SK-N-SH (cell line): ENCODE data around the gene ORMDL3. TPM values are rescaled to one million over a fixed set of nuclear protein-coding genes. Genes with fewer than 3 reads are reported as not detected.

Source experiments
- CTCF ChIA-PET: fragments of 300-600, 350-600 bp; formaldehyde crosslinking; extraction: SDS; loops from one replicate; lab custom pipeline; 2021; lab: Yijun Ruan, JAX
- POLR2A ChIA-PET: fragments of 350-600 bp; sonication (Branson Sonifier 250); formaldehyde crosslinking; extraction: SDS; loops from one replicate; lab custom pipeline; 2020; ENCODE audit warnings: antibody characterized with exemption, inconsistent platforms; lab: Yijun Ruan, JAX
- DNase-seq: peaks from one replicate; pipeline ENCODE4 v3.0.0; 2012
- H2AFZ ChIP-seq: fragments of 200-600 bp; sonication (generic); 2 replicates; pipeline ENCODE4 v1.8.1; 2016; ENCODE audit warnings: antibody characterized with exemption, mild to moderate bottlenecking, low read depth
- H3F3A ChIP-seq: fragments of 200-600 bp; sonication (generic); replicated peaks from 2 replicates; pipeline ENCODE3; 2016; ENCODE audit warnings: antibody characterized with exemption, mild to moderate bottlenecking; ENCODE audit not compliant: insufficient read depth
- H3K27ac ChIP-seq, 2 experiments: fragments of 200-500 bp in 1 of 2; fragments of 200-600 bp in 1 of 2; sonication (Bioruptor generic) in 1 of 2; sonication (generic), shearing (Covaris generic) in 1 of 2; 2 replicates each; pipeline versions ENCODE4 v1.5.1 to v1.6.1; 2014 to 2016; ENCODE audit warnings: low read depth in 2 of 2, inconsistent platforms in 1 of 2, low read length in 1 of 2, mild to moderate bottlenecking in 1 of 2, mixed read lengths in 1 of 2
- H3K27me3 ChIP-seq: fragments of 200-600 bp; sonication (generic), shearing (Covaris generic); 2 replicates; pipeline ENCODE4 v1.6.1; 2016; ENCODE audit warnings: mixed run types; ENCODE audit not compliant: insufficient read depth
- H3K36me3 ChIP-seq, 2 experiments: fragments of 200-500 bp in 1 of 2; fragments of 200-600 bp in 1 of 2; sonication (Bioruptor generic) in 1 of 2; sonication (generic) in 1 of 2; replicated peaks in 1 of 2; 2 replicates each; pipeline versions ENCODE3 to v1.5.1; 2014 to 2016; ENCODE audit warnings: low read length in 1 of 2, mild to moderate bottlenecking in 1 of 2; ENCODE audit not compliant: insufficient read depth in 2 of 2, control insufficient read depth in 1 of 2
- H3K4me1 ChIP-seq, 2 experiments: fragments of 200-500 bp in 1 of 2; fragments of 200-600 bp in 1 of 2; sonication (Bioruptor generic) in 1 of 2; sonication (generic), shearing (Covaris generic) in 1 of 2; 2 replicates each; pipeline versions ENCODE4 v1.5.1 to v1.6.1; 2014 to 2016; ENCODE audit warnings: low read depth in 1 of 2, low read length in 1 of 2, mixed run types in 1 of 2; ENCODE audit not compliant: insufficient read depth in 2 of 2, control insufficient read depth in 1 of 2
- H3K4me2 ChIP-seq: fragments of 200-600 bp; sonication (generic), shearing (Covaris generic); 2 replicates; pipeline ENCODE4 v1.6.1; 2017; ENCODE audit warnings: mixed run types
- H3K4me3 ChIP-seq, 2 experiments: fragments of 200-500 bp in 1 of 2; fragments of 200-600 bp in 1 of 2; sonication (Bioruptor generic) in 1 of 2; sonication (generic), shearing (Covaris generic) in 1 of 2; 2 replicates each; pipeline versions ENCODE4 v1.5.1 to v1.8.1; 2014 to 2016; ENCODE audit warnings: low read depth in 2 of 2, inconsistent platforms in 1 of 2, low read length in 1 of 2, mild to moderate bottlenecking in 1 of 2, mixed read lengths in 1 of 2, moderate library complexity in 1 of 2
- H3K79me2 ChIP-seq: fragments of 200-600 bp; sonication (generic); 2 replicates; pipeline ENCODE4 v1.8.1; 2017; ENCODE audit warnings: mild to moderate bottlenecking; ENCODE audit not compliant: insufficient read depth
- H3K9ac ChIP-seq: fragments of 200-600 bp; sonication (generic); 2 replicates; pipeline ENCODE4 v1.6.1; 2017; ENCODE audit warnings: mixed run types
- H3K9me2 ChIP-seq: fragments of 200-600 bp; sonication (generic); 2 replicates; pipeline ENCODE4 v1.6.1; 2017; ENCODE audit warnings: mixed run types
- H3K9me3 ChIP-seq: fragments of 200-600 bp; sonication (generic); 2 replicates; pipeline ENCODE4 v1.6.1; 2017; ENCODE audit warnings: mixed run types, mild to moderate bottlenecking, moderate library complexity
- H4K20me1 ChIP-seq: fragments of 200-600 bp; sonication (generic); 2 replicates; pipeline ENCODE4 v1.6.1; 2017; ENCODE audit warnings: mild to moderate bottlenecking, mixed run types; ENCODE audit not compliant: insufficient read depth
- CHD2 ChIP-seq: fragments of 150-350 bp; IDR thresholded peaks from 2 replicates; pipeline ENCODE4 v1.6.1; 2018; ENCODE audit warnings: low read length; ENCODE audit not compliant: partially characterized antibody
- EP300 ChIP-seq, 2 experiments: IDR thresholded peaks; 2 replicates each; pipeline versions ENCODE4 v1.4.0 to v1.6.1; 2012; ENCODE audit warnings: borderline replicate concordance in 1 of 2, low read depth in 1 of 2, low read length in 1 of 2
- FOXJ3 ChIP-seq: sonication (generic); formaldehyde crosslinking; IDR thresholded peaks from 2 replicates; pipeline ENCODE4 v1.5.1; 2020; ENCODE audit warnings: mild to moderate bottlenecking, missing genetic modification reagents
- FOXM1 ChIP-seq: IDR thresholded peaks from 2 replicates; pipeline ENCODE4 v1.4.0; 2012; ENCODE audit warnings: low read depth, mild to moderate bottlenecking
- GABPA ChIP-seq: IDR thresholded peaks from 2 replicates; pipeline ENCODE4 v1.4.0; 2012; ENCODE audit warnings: low read depth, mild to moderate bottlenecking
- JUND ChIP-seq: IDR thresholded peaks from 2 replicates; pipeline ENCODE4 v1.4.0; 2012
- NFIC ChIP-seq: IDR thresholded peaks from 2 replicates; pipeline ENCODE4 v1.4.0; 2012; ENCODE audit warnings: borderline replicate concordance
- RCOR1 ChIP-seq: fragments of 150-350 bp; IDR thresholded peaks from 2 replicates; pipeline ENCODE4 v1.6.1; 2017; ENCODE audit warnings: antibody characterized with exemption, low read length
- RXRA ChIP-seq: IDR thresholded peaks from 2 replicates; pipeline ENCODE4 v1.4.0; 2012; ENCODE audit warnings: low read depth, mild to moderate bottlenecking, borderline replicate concordance
- SMC3 ChIP-seq: IDR thresholded peaks from 2 replicates; pipeline ENCODE4 v1.6.1; 2012; ENCODE audit warnings: low read depth, low read length, improper control_type of control experiment
- TCF12 ChIP-seq: IDR thresholded peaks from 2 replicates; pipeline ENCODE4 v1.4.0; 2012
- WGBS: methylation state at CpG from one replicate; pipeline ENCODE4 v1.1.6; 2017; ENCODE audit warnings: low lambda C conversion rate; 5-methylcytosine and 5-hydroxymethylcytosine counted together
- polyA plus RNA-seq, 3 experiments: library from polyadenylated mRNA; depleted of rRNA; stranded (reverse); fragments of >200 nt; gene quantifications; 2 replicates each; pipeline ENCODE4 v1.2.3, GENCODE V29; 2012
- TF ChIP-seq, protein P1 (sequence below): IDR thresholded peaks from 2 replicates; pipeline ENCODE4 v1.6.1; 2012; ENCODE audit warnings: mild to moderate bottlenecking, low read depth, low read length, moderate library complexity
- TF ChIP-seq, protein P2 (sequence below): IDR thresholded peaks from 2 replicates; pipeline ENCODE4 v1.4.0; 2012; ENCODE audit warnings: low read depth
- TF ChIP-seq, protein P3 (sequence below): IDR thresholded peaks from 2 replicates; pipeline ENCODE4; 2012
- TF ChIP-seq, protein P4 (sequence below): IDR thresholded peaks from 2 replicates; pipeline ENCODE4 v1.4.0; 2012; ENCODE audit warnings: low read depth, borderline replicate concordance
- TF ChIP-seq, protein P5 (sequence below): fragments of 200-600 bp; sonication (generic); IDR thresholded peaks from 2 replicates; pipeline ENCODE4 v1.6.1; 2017; ENCODE audit warnings: antibody characterized with exemption, mild to moderate bottlenecking, moderate library complexity

Gene ORMDL3
- polyA plus RNA-seq, 1 of the 3 experiments (the other 2 are of a cell fraction) = 27.8 TPM

DNA sequence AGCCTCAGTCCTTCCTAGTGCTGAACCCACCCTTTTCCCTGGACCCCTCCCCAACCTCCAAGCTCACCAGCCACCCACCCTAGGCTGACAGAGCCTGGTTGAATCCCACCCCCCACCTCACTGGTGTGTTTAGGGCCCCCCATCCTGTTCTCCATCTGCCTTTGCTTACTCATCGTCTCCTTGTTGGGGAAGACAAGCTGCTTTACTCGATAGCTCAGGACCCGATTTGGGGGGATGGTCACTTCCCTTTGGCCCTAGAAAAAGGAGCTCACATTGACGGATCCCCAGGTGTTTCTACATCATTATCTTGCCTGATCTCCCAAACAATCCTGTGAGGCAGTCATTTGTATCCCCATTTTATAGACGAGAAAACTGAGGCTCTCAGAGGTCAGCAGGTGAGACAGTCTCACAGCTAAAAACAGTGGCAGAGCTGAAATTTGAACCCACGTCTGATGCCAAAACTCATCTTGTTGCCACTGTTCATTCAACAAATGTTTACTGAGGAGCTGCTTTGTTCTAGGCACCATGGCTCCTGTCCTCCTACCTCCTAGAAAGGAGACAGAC is 18.5 kb downstream of the ORMDL3 start:
- Histone ChIP-seq H3K4me2 (no peak overlapping the region), H3K9me2 (no peaks in the 10 kb centered on the region), H3K4me1 (no peaks in the 10 kb centered on the region), H3F3A (no peaks in the 10 kb centered on the region), H3K4me3 (no peak overlapping the region), H3K36me3 (peaks cover 0 to 6% of the 10 kb centered on the region in 2 experiments), H3K9me3 (no peaks in the 10 kb centered on the region), H3K9ac (no peak overlapping the region), H3K27ac (no peak overlapping the region), H2AFZ (no peak overlapping the region), H3K27me3 (no peaks in the 10 kb centered on the region), H3K79me2 (no peaks in the 10 kb centered on the region), H4K20me1 (no peaks in the 10 kb centered on the region)
- ChIA-PET CTCF (interaction anchor here (0.8 to 1.3 kb wide), 2 partner anchors 13 to 71 kb away, joined by 3 to 4 read pairs; partner anchors contain the start of gene PSMD3), POLR2A (no interaction called here)
- 80% methylated on average over 6 of the region's 6 CpGs for WGBS
- no peak for TF ChIP-seq RCOR1
- TF ChIP-seq, protein P1, sequence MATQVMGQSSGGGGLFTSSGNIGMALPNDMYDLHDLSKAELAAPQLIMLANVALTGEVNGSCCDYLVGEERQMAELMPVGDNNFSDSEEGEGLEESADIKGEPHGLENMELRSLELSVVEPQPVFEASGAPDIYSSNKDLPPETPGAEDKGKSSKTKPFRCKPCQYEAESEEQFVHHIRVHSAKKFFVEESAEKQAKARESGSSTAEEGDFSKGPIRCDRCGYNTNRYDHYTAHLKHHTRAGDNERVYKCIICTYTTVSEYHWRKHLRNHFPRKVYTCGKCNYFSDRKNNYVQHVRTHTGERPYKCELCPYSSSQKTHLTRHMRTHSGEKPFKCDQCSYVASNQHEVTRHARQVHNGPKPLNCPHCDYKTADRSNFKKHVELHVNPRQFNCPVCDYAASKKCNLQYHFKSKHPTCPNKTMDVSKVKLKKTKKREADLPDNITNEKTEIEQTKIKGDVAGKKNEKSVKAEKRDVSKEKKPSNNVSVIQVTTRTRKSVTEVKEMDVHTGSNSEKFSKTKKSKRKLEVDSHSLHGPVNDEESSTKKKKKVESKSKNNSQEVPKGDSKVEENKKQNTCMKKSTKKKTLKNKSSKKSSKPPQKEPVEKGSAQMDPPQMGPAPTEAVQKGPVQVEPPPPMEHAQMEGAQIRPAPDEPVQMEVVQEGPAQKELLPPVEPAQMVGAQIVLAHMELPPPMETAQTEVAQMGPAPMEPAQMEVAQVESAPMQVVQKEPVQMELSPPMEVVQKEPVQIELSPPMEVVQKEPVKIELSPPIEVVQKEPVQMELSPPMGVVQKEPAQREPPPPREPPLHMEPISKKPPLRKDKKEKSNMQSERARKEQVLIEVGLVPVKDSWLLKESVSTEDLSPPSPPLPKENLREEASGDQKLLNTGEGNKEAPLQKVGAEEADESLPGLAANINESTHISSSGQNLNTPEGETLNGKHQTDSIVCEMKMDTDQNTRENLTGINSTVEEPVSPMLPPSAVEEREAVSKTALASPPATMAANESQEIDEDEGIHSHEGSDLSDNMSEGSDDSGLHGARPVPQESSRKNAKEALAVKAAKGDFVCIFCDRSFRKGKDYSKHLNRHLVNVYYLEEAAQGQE = no peak
- TF ChIP-seq, protein P2, sequence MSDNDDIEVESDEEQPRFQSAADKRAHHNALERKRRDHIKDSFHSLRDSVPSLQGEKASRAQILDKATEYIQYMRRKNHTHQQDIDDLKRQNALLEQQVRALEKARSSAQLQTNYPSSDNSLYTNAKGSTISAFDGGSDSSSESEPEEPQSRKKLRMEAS = no peak
- DNase-seq = no peak

DNA sequence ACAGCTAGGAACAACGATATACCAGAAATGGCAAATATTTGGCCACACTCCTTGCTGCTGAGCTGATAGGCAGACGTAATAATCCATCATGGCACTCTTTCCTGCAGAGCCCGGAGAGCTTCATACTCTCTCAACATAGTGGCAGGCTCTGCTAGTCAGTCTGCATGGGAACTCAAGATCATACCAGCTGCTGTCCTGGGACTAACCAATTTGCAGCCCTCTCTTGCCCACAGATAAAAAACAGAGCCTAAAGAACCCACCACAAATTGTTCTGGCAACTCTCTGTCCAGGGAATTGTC is 22.5 kb downstream of the ORMDL3 start:
- H3K4me2 ChIP-seq = no peak overlapping the region
- H3K9me3 ChIP-seq = no peaks in the 10 kb centered on the region
- ChIA-PET POLR2A (no interaction called here), CTCF (interaction anchor here (1.0 to 1.1 kb wide), 2 partner anchors 8 to 13 kb away, joined by 3 read pairs; partner anchors contain the start of gene GSDMB)
- DNase-seq = no peak
- no peaks in the 10 kb centered on the region for H4K20me1 ChIP-seq
- no peaks in the 10 kb centered on the region for H3K27me3 ChIP-seq
- WGBS = 65% methylated on average over 3 of the region's 3 CpGs
- H3K9ac ChIP-seq = no peak overlapping the region
- H3K4me1 ChIP-seq = no peaks in the 10 kb centered on the region
- H3K4me3 ChIP-seq = no peak overlapping the region
- no peak overlapping the region for H3K27ac ChIP-seq
- no peak for TF ChIP-seq RXRA
- TF ChIP-seq, protein P2 = no peak
- no peak for TF ChIP-seq GABPA
- TF ChIP-seq EP300 (IDR thresholded peaks at IDR 0.05; ENCODE audit: borderline replicate concordance in 1 of 2, low read depth in 1 of 2, low read length in 1 of 2) = no peak
- TF ChIP-seq FOXM1 = no peak
- no peak for TF ChIP-seq TCF12
- TF ChIP-seq RCOR1 = no peak
- TF ChIP-seq, protein P3, sequence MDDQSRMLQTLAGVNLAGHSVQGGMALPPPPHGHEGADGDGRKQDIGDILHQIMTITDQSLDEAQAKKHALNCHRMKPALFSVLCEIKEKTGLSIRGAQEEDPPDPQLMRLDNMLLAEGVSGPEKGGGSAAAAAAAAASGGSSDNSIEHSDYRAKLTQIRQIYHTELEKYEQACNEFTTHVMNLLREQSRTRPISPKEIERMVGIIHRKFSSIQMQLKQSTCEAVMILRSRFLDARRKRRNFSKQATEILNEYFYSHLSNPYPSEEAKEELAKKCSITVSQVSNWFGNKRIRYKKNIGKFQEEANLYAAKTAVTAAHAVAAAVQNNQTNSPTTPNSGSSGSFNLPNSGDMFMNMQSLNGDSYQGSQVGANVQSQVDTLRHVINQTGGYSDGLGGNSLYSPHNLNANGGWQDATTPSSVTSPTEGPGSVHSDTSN = no peak
- TF ChIP-seq, protein P4, sequence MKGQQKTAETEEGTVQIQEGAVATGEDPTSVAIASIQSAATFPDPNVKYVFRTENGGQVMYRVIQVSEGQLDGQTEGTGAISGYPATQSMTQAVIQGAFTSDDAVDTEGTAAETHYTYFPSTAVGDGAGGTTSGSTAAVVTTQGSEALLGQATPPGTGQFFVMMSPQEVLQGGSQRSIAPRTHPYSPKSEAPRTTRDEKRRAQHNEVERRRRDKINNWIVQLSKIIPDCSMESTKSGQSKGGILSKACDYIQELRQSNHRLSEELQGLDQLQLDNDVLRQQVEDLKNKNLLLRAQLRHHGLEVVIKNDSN = no peak
- TF ChIP-seq SMC3 = no peak
- no peak for TF ChIP-seq CHD2
- no peak for TF ChIP-seq NFIC
- no peak for TF ChIP-seq FOXJ3
- TF ChIP-seq, protein P5, sequence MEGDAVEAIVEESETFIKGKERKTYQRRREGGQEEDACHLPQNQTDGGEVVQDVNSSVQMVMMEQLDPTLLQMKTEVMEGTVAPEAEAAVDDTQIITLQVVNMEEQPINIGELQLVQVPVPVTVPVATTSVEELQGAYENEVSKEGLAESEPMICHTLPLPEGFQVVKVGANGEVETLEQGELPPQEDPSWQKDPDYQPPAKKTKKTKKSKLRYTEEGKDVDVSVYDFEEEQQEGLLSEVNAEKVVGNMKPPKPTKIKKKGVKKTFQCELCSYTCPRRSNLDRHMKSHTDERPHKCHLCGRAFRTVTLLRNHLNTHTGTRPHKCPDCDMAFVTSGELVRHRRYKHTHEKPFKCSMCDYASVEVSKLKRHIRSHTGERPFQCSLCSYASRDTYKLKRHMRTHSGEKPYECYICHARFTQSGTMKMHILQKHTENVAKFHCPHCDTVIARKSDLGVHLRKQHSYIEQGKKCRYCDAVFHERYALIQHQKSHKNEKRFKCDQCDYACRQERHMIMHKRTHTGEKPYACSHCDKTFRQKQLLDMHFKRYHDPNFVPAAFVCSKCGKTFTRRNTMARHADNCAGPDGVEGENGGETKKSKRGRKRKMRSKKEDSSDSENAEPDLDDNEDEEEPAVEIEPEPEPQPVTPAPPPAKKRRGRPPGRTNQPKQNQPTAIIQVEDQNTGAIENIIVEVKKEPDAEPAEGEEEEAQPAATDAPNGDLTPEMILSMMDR = no peak
- no peak for TF ChIP-seq JUND
- TF ChIP-seq, all 33 proteins: peak for 0
- Histone ChIP-seq H3K36me3 (no peaks in the 10 kb centered on the region), H3F3A (no peaks in the 10 kb centered on the region), H3K9me2 (no peaks in the 10 kb centered on the region), H2AFZ (no peak overlapping the region), H3K79me2 (no peaks in the 10 kb centered on the region)
